GM12865 (cell line): ENCODE measurements around the gene GPRIN3.

Source experiments
- DNase-seq: peaks from one replicate; pipeline ENCODE4 v3.0.0; 2010; ENCODE audit warnings: low read depth
- H3K4me3 ChIP-seq: 2 replicates; pipeline ENCODE4 v1.5.1; 2011; ENCODE audit warnings: mild to moderate bottlenecking, low read depth, low read length, control low read depth
- TF ChIP-seq, protein P1 (sequence below): IDR thresholded peaks from 2 replicates; pipeline ENCODE4 v1.5.1; 2011; ENCODE audit warnings: low read length, control low read depth, low read depth, inconsistent platforms; ENCODE audit not compliant: insufficient read depth; ENCODE audit errors: missing control alignments

GPRIN3 gene

DNA sequence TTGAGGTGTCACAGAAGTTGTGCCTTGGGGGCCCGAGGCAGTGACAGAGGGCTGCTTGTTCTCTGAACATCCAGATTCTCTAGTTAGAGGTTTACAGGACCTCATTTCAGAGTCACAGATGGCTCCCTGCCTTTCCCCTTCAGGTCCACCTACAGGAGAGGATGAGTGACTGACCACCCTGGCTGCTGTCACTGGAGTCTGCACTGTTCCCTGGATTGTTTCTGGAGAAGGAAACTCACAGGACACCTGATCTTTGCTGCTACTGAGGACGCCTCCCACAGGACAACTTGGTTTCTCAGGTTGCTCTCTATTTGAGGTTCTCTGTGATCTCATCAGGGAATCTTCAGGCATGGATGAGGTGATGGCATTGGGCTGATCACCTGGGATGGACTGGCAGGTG is 58.3 kb downstream of the GPRIN3 start:
- DNase-seq, result no peak
- TF ChIP-seq, protein P1, sequence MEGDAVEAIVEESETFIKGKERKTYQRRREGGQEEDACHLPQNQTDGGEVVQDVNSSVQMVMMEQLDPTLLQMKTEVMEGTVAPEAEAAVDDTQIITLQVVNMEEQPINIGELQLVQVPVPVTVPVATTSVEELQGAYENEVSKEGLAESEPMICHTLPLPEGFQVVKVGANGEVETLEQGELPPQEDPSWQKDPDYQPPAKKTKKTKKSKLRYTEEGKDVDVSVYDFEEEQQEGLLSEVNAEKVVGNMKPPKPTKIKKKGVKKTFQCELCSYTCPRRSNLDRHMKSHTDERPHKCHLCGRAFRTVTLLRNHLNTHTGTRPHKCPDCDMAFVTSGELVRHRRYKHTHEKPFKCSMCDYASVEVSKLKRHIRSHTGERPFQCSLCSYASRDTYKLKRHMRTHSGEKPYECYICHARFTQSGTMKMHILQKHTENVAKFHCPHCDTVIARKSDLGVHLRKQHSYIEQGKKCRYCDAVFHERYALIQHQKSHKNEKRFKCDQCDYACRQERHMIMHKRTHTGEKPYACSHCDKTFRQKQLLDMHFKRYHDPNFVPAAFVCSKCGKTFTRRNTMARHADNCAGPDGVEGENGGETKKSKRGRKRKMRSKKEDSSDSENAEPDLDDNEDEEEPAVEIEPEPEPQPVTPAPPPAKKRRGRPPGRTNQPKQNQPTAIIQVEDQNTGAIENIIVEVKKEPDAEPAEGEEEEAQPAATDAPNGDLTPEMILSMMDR, result no peak
- H3K4me3 ChIP-seq, result no peak overlapping the region

DNA sequence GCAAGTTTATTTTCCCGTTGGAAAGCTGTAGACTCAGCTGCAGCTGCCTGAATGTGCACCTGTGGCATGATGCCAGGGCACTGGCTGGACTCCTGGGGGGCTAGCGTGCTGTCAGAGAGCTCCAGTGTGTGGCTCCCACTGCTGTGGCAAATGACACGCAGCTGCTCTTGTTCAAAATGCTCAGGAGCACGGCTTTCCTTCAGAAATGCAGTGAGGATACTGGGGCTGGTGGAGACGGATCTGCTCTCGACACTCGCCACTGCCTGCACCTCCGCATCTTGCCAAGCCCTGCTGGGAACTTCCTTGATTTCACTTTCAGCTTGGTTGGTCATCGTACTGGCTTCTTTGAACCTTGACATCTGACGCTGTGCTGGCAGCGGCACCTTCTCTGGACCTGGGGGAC is 58.7 kb downstream of the GPRIN3 start:
- no peak overlapping the region for H3K4me3 ChIP-seq
- TF ChIP-seq, protein P1, result no peak
- DNase-seq, result no peak

DNA sequence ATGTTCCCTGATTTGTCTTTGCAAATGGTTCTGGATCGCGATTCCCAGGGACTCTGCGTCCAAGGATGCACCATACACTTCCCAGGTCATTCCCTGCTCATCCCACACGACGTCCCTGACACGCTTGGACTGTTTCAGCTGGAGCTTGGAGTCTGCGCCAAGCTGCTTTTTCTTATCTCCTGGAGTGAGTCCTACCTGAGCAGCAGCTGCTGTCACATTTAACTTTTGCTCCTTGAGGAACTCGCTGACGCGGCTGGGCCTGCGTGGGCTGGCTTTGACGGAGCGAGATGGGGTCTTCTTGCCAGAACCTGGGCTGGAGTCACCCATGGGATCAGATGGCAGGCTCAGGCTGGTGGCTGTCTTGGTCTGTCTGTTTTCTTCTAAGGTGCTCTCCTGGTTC is 59.6 kb downstream of the GPRIN3 start:
- TF ChIP-seq, protein P1, result no peak
- H3K4me3 ChIP-seq, result no peak overlapping the region
- DNase-seq, result no peak

DNA sequence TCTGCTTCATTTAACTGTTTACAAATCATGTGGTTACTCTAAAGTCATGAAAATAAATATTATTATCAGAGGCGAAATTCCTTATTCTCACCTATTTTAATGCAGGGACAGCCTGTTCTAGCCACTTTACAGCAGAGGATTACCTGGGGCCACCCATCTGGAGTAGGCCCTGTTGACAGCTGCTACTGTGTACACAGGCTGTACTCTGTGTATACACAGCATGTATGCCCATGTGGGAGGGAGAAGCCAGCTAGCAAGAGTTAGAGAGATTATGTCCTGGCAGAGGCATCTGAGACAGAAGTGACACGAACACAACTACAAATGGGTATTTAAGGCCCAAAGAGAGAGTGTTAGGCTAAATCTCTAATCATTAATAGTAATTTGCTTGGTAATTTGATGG is 62.1 kb downstream of the GPRIN3 start:
- TF ChIP-seq, protein P1, result no peak
- DNase-seq, result no peak
- no peak overlapping the region for H3K4me3 ChIP-seq

DNA sequence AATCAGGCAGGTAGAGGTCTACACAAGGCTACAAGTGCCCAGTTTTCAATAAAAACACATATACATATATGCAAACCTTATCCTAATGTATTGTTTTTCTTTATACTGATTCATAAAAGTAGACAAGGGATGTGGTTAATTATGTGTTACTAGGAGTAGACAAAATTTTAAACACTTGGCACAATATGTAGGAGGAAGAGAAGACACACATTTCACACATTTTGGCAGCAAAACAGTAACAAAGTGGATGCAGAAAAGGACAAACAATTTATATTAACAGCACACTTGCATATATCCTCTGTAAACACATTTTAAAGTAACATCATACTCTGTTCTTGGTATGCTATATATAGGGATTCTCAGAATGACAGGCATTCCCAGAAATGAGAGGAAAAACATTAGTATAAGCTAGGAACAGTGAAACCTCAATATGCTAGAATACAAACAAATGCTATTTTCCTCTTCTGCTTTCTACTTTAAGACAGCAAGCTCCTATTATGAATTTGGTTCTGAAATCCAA is 63.8 kb downstream of the GPRIN3 start:
- no peak overlapping the region for H3K4me3 ChIP-seq
- DNase-seq, result no peak
- TF ChIP-seq, protein P1, result no peak

DNA sequence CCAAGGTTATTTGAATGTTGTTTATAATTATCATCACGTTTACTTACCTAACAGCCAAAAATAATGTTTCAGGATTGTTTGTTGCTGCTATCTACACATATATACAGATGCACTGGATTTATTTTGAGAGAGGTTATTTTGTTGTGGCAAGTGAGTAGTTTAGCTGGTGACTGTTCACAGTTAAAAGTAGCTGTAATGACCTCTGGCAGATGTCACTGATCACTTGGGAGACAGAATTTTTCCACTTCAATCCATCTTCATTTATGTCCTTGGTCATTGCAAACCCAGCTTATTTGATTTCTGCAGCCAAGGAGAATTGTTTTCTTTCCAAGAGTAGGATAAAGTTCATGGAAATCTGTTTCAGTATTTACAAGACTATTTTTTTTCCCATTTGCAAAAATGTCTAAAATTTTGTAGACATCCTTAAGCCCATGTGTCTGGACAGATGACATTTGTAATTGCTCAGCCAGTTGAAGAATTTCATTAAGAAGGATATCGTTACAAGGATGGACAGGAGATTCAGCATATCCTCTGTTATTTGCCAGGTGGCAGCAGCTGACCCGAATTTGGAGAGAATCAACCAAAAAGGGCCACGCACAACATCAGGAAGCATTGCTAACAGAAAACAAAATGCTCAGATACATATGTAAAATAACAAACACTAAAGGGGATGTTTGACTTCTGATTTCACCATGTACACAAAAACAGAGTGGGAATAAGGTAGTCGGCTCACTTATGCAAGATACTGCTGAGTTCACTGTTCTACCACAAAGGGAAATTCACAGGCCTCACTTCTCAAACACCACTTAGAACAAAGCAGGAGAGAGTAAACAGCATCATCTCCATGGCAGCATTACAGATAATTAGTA is 64.5 kb downstream of the GPRIN3 start:
- TF ChIP-seq, protein P1, result no peak
- DNase-seq, result no peak
- H3K4me3 ChIP-seq, result no peak overlapping the region
